ENCODE data around the gene LIF. TPM values are rescaled to one million over a fixed set of nuclear protein-coding genes. Genes with fewer than 3 reads are reported as not detected.

LIF gene
- total RNA-seq, 1 experiment from 2014 or later = 75.4 TPM

- no peaks in the 10 kb centered on the region for H3K9me2 ChIP-seq (ENCODE audit: insufficient read depth)
- no TSS peak for BruUV-seq (replicated peaks)
Measured at GRCh38 chr22:30273711-30274436, 27.3 kb upstream of the LIF start.

GRCh38 chr22:30272781-30273601 is 26.4 kb upstream of the LIF start:
- no peak overlapping the region for H3K4me3 ChIP-seq (replicated peaks in 1 of 2; ENCODE audit: low read depth in 1 of 2, low read length in 2 of 2)
- no TSS peak for BruUV-seq (replicated peaks)
- H3K4me1 ChIP-seq (ENCODE audit: control insufficient read depth in 1 of 2, insufficient read depth in 2 of 2, low read length in 2 of 2) = peaks cover 5 to 15% of the 10 kb centered on the region in 2 experiments; a peak in 3 of 4 replicates
- H3K79me2 ChIP-seq (ENCODE audit: insufficient read depth, low read length) = no peaks in the 10 kb centered on the region
- no peaks in the 10 kb centered on the region for H4K20me1 ChIP-seq (ENCODE audit: insufficient read depth)
- no peak overlapping the region for H3K27ac ChIP-seq (ENCODE audit: low read depth, low read length)
- H3K9me2 ChIP-seq (ENCODE audit: insufficient read depth) = no peaks in the 10 kb centered on the region
- no peaks in the 10 kb centered on the region for H3K9me3 ChIP-seq (ENCODE audit: control insufficient read depth in 1 of 2, insufficient read depth in 1 of 2, low read depth in 1 of 2, low read length in 2 of 2)
- ATAC-seq = no peak
- no peak for DNase-seq (ENCODE audit: low read depth, low spot score)
- H3K4me2 ChIP-seq (ENCODE audit: low read length) = no peak overlapping the region
- no peaks in the 10 kb centered on the region for H3K27me3 ChIP-seq (ENCODE audit: insufficient read depth, low read length)
- H3K36me3 ChIP-seq (ENCODE audit: control insufficient read depth in 1 of 2, insufficient read depth in 2 of 2, low read length in 2 of 2) = no peaks in the 10 kb centered on the region
- RAD21 ChIA-PET (ENCODE audit: low non-redundant PET in 1 of 2, low total read pairs in 2 of 2, uncharacterized antibody in 2 of 2, unreplicated experiment in 2 of 2) = no interaction called here
- POLR2A ChIA-PET = no interaction called here
- H2AFZ ChIP-seq (ENCODE audit: low read depth, low read length, poor library complexity, severe bottlenecking) = no peak overlapping the region
- no peak overlapping the region for H3K9ac ChIP-seq (ENCODE audit: low read length)
- intact Hi-C loops (cut with micrococcal nuclease) = no loop called here
- CTCF ChIA-PET = no interaction called here
- TF ChIP-seq REST (IDR thresholded peaks at IDR 0.05; ENCODE audit: low read depth) = no peak
- no peak for TF ChIP-seq CBX3 (IDR thresholded peaks at IDR 0.05; ENCODE audit: low read depth)
- no peak for TF ChIP-seq ZFX (IDR thresholded peaks at IDR 0.05)
- no peak for TF ChIP-seq ZBTB33 (IDR thresholded peaks at IDR 0.05; ENCODE audit: extremely low read depth, insufficient replicate concordance, low read length)
- no peak for TF ChIP-seq EZH2 (IDR thresholded peaks at IDR 0.05)
- no peak for TF ChIP-seq EGR1 (IDR thresholded peaks at IDR 0.05; ENCODE audit: low read depth)
- no peak for TF ChIP-seq POLR2AphosphoS5 (IDR thresholded peaks at IDR 0.05; ENCODE audit: low read depth, low read length)
- TF ChIP-seq YY1 (IDR thresholded peaks at IDR 0.05; ENCODE audit: extremely low read depth, insufficient replicate concordance, low read depth, low read length) = no peak
- no peak for TF ChIP-seq POLR2A (IDR thresholded peaks at IDR 0.05; ENCODE audit: borderline replicate concordance, extremely low read depth, insufficient read depth, insufficient read length)
- no peak for TF ChIP-seq SRF (IDR thresholded peaks at IDR 0.05; ENCODE audit: low read depth)
- TF ChIP-seq JUND (IDR thresholded peaks at IDR 0.05) = no peak
- no peak for TF ChIP-seq ZNF274 (IDR thresholded peaks at IDR 0.05; ENCODE audit: low read depth, low read length)
- TF ChIP-seq SP1 (IDR thresholded peaks at IDR 0.05; ENCODE audit: low read depth) = no peak

More at GRCh38 chr22:30273711-30274436, 27.3 kb upstream of the LIF start:
- no peak for DNase-seq (ENCODE audit: low read depth, low spot score)
- no peak overlapping the region for H2AFZ ChIP-seq (ENCODE audit: low read depth, low read length, poor library complexity, severe bottlenecking)
- no peaks in the 10 kb centered on the region for H3K36me3 ChIP-seq (ENCODE audit: control insufficient read depth in 1 of 2, insufficient read depth in 2 of 2, low read length in 2 of 2)
- H4K20me1 ChIP-seq (ENCODE audit: insufficient read depth) = no peaks in the 10 kb centered on the region
- no peak overlapping the region for H3K9ac ChIP-seq (ENCODE audit: low read length)
- H3K4me3 ChIP-seq (replicated peaks in 1 of 2; ENCODE audit: low read depth in 1 of 2, low read length in 2 of 2) = no peak overlapping the region
- no peak overlapping the region for H3K27ac ChIP-seq (ENCODE audit: low read depth, low read length)
- peaks cover 5 to 17% of the 10 kb centered on the region in 2 experiments; a peak in 3 of 4 replicates for H3K4me1 ChIP-seq (ENCODE audit: control insufficient read depth in 1 of 2, insufficient read depth in 2 of 2, low read length in 2 of 2)
- no peak overlapping the region for H3K4me2 ChIP-seq (ENCODE audit: low read length)
- H3K27me3 ChIP-seq (ENCODE audit: insufficient read depth, low read length) = no peaks in the 10 kb centered on the region
- intact Hi-C loops (cut with micrococcal nuclease) = no loop called here
- CTCF ChIA-PET = no interaction called here
- TF ChIP-seq CBX3 (IDR thresholded peaks at IDR 0.05; ENCODE audit: low read depth) (no peak), SRF (IDR thresholded peaks at IDR 0.05; ENCODE audit: low read depth) (no peak), POLR2A (IDR thresholded peaks at IDR 0.05; ENCODE audit: borderline replicate concordance, extremely low read depth, insufficient read depth, insufficient read length) (no peak)
- no peaks in the 10 kb centered on the region for H3K9me3 ChIP-seq (ENCODE audit: control insufficient read depth in 1 of 2, insufficient read depth in 1 of 2, low read depth in 1 of 2, low read length in 2 of 2)
- no peak for ATAC-seq
- RAD21 ChIA-PET (ENCODE audit: low non-redundant PET in 1 of 2, low total read pairs in 2 of 2, uncharacterized antibody in 2 of 2, unreplicated experiment in 2 of 2) = no interaction called here
- H3K79me2 ChIP-seq (ENCODE audit: insufficient read depth, low read length) = no peaks in the 10 kb centered on the region
- POLR2A ChIA-PET = no interaction called here
